Right hindlimb (tissue), 1 donor: ENCODE results near the gene MAGEB1.

Experiments used
- DNase-seq: peaks from one replicate; pipeline ENCODE4 v3.0.0-alpha.2; 2018

The MAGEB1 gene

GRCh38 chrX:30246769-30247489, at the start of gene MAGEB1:
Gene MAGEB1, plus strand, starts transcription at chrX:30247146. Its CDS starts 3,348 bp downstream, at chrX:30250494.
- no peak for DNase-seq

GRCh38 chrX:30212172-30212571, 34.8 kb upstream of the MAGEB1 start:
- no peak for DNase-seq

- no peak for DNase-seq
Measured at GRCh38 chrX:30215357-30215843, 31.5 kb upstream of the MAGEB1 start, which contains the start of gene MAGEB2. Gene MAGEB2, plus strand, starts transcription at chrX:30215563. Its CDS starts 3,018 bp downstream, at chrX:30218581.

- no peak for DNase-seq
Measured at GRCh38 chrX:30217465-30217864, 29.5 kb upstream of the MAGEB1 start.

GRCh38 chrX:30219372-30219771, 27.6 kb upstream of the MAGEB1 start:
- no peak for DNase-seq

- no peak for DNase-seq
Measured at GRCh38 chrX:30220661-30221060, 26.3 kb upstream of the MAGEB1 start.

GRCh38 chrX:30224536-30224935, 22.4 kb upstream of the MAGEB1 start:
- DNase-seq, result no peak

- no peak for DNase-seq
Measured at GRCh38 chrX:30228526-30228925, 18.4 kb upstream of the MAGEB1 start.

- DNase-seq, result no peak
Measured at GRCh38 chrX:30230395-30230794, 16.6 kb upstream of the MAGEB1 start, which contains the start of gene MAGEB3. Gene MAGEB3, plus strand, starts transcription at chrX:30230657. Its CDS starts 5,268 bp downstream, at chrX:30235925.

GRCh38 chrX:30241724-30242415, 5.1 kb upstream of the MAGEB1 start, which contains the start of gene MAGEB4:
Gene MAGEB4, plus strand, starts transcription at chrX:30242000. Its CDS starts 136 bp downstream, at chrX:30242136.
- no peak for DNase-seq

- DNase-seq, result no peak
Measured at GRCh38 chrX:30248854-30249253, 1.9 kb downstream of the MAGEB1 start.

- no peak for DNase-seq
Measured at GRCh38 chrX:30253257-30253656, 6.3 kb downstream of the MAGEB1 start.

- no peak for DNase-seq
Measured at GRCh38 chrX:30259927-30260326, 13.0 kb downstream of the MAGEB1 start.

- DNase-seq, result no peak
Measured at GRCh38 chrX:30261012-30261411, 14.1 kb downstream of the MAGEB1 start.

- DNase-seq, result no peak
Measured at GRCh38 chrX:30262763-30263162, 15.8 kb downstream of the MAGEB1 start.

- DNase-seq, result no peak
Measured at GRCh38 chrX:30270639-30271038, 23.7 kb downstream of the MAGEB1 start.

- no peak for DNase-seq
Measured at GRCh38 chrX:30275498-30275897, 28.6 kb downstream of the MAGEB1 start.

- no peak for DNase-seq
Measured at GRCh38 chrX:30278365-30278764, 31.4 kb downstream of the MAGEB1 start.

GRCh38 chrX:30280428-30280827, 33.5 kb downstream of the MAGEB1 start:
- DNase-seq, result no peak

GRCh38 chrX:30282527-30282926, 35.6 kb downstream of the MAGEB1 start:
- no peak for DNase-seq

- no peak for DNase-seq
Measured at GRCh38 chrX:30283456-30284200, 36.7 kb downstream of the MAGEB1 start.

- no peak for DNase-seq
Measured at GRCh38 chrX:30296408-30297254, 49.7 kb downstream of the MAGEB1 start.
